ENCODE results near the gene NOTCH2. TPM values are rescaled to one million over a fixed set of nuclear protein-coding genes. Genes with fewer than 3 reads are reported as not detected.

Gene NOTCH2
- total RNA-seq, 1 donor from 2014 or later: 34.8 TPM

- intact Hi-C loops (cut with DNase I): no loop called here
- no peak for DNase-seq (ENCODE audit: low spot score)
Observed at GRCh38 chr1:119893238-119893791, 176.1 kb downstream of the NOTCH2 start.

- intact Hi-C loops (cut with DNase I): no loop called here
Observed at GRCh38 chr1:119891386-119891785, 178.1 kb downstream of the NOTCH2 start.

GRCh38 chr1:119888476-119888875 is 181.0 kb downstream of the NOTCH2 start:
- intact Hi-C loops (cut with DNase I): no loop called here

More at GRCh38 chr1:119891386-119891785, 178.1 kb downstream of the NOTCH2 start:
- DNase-seq (ENCODE audit: low spot score): no peak

GRCh38 chr1:119887427-119887826 is 182.0 kb downstream of the NOTCH2 start:
- no peak for DNase-seq (ENCODE audit: low spot score)
- intact Hi-C loops (cut with DNase I): no loop called here

More at GRCh38 chr1:119888476-119888875, 181.0 kb downstream of the NOTCH2 start:
- no peak for DNase-seq (ENCODE audit: low spot score)

GRCh38 chr1:119885903-119886783 is 183.3 kb downstream of the NOTCH2 start:
- intact Hi-C loops (cut with DNase I): no loop called here
- no peak for DNase-seq (ENCODE audit: low spot score)

- no peak for DNase-seq (ENCODE audit: low spot score)
- intact Hi-C loops (cut with DNase I): no loop called here
Observed at GRCh38 chr1:119884711-119885110, 184.8 kb downstream of the NOTCH2 start.

GRCh38 chr1:119883826-119884225 is 185.6 kb downstream of the NOTCH2 start:
- intact Hi-C loops (cut with DNase I): no loop called here
- DNase-seq (ENCODE audit: low spot score): no peak

- intact Hi-C loops (cut with DNase I): no loop called here
- no peak for DNase-seq (ENCODE audit: low spot score)
Observed at GRCh38 chr1:119882132-119883049, 187.1 kb downstream of the NOTCH2 start.

- intact Hi-C loops (cut with DNase I): no loop called here
- no peak for DNase-seq (ENCODE audit: low spot score)
Observed at GRCh38 chr1:119879510-119880434, 189.7 kb downstream of the NOTCH2 start.

GRCh38 chr1:119878171-119878570 is 191.3 kb downstream of the NOTCH2 start:
- no peak for DNase-seq (ENCODE audit: low spot score)
- intact Hi-C loops (cut with DNase I): no loop called here

GRCh38 chr1:119874186-119874585 is 195.3 kb downstream of the NOTCH2 start:
- intact Hi-C loops (cut with DNase I): loop anchor here (5.0 kb wide), 1 partner anchor 73 kb away; no protein-coding TSS in a partner anchor
- DNase-seq (ENCODE audit: low spot score): no peak

GRCh38 chr1:119873135-119874015 is 196.1 kb downstream of the NOTCH2 start:
- intact Hi-C loops (cut with DNase I): loop anchor here (5.0 kb wide), 1 partner anchor 74 kb away; no protein-coding TSS in a partner anchor
- no peak for DNase-seq (ENCODE audit: low spot score)

GRCh38 chr1:119871881-119872280 is 197.6 kb downstream of the NOTCH2 start:
- no peak for DNase-seq (ENCODE audit: low spot score)
- intact Hi-C loops (cut with DNase I): loop anchor here (5.0 kb wide), 1 partner anchor 75 kb away; no protein-coding TSS in a partner anchor

GRCh38 chr1:119870917-119871596 is 198.4 kb downstream of the NOTCH2 start:
- intact Hi-C loops (cut with DNase I): loop anchor here (5.0 kb wide), 1 partner anchor 76 kb away; no protein-coding TSS in a partner anchor
- no peak for DNase-seq (ENCODE audit: low spot score)

- DNase-seq (ENCODE audit: low spot score): no peak
- intact Hi-C loops (cut with DNase I): loop anchor here (5.0 kb wide), 1 partner anchor 77 kb away; no protein-coding TSS in a partner anchor
Observed at GRCh38 chr1:119869995-119870394, 199.5 kb downstream of the NOTCH2 start.

GRCh38 chr1:119868176-119868575 is 201.3 kb downstream of the NOTCH2 start:
- DNase-seq (ENCODE audit: low spot score): no peak
- intact Hi-C loops (cut with DNase I): no loop called here

GRCh38 chr1:119866451-119866850 is 203.0 kb downstream of the NOTCH2 start:
- intact Hi-C loops (cut with DNase I): no loop called here
- no peak for DNase-seq (ENCODE audit: low spot score)
